Caco-2 (cell line): ENCODE results near the gene MALAT1. TPM values are rescaled to one million over a fixed set of nuclear protein-coding genes. Genes with fewer than 3 reads are reported as not detected.
A peak's percentile ranks its signal among the peaks of the same experiment; 100 is the strongest.
"Not testable (repeated sequence)": the region's sequence is repeated elsewhere in the genome, so short reads cannot be mapped to it uniquely, and the experiment has no call there.

Experiments
- BruUV-seq: library from RNA; stranded (reverse); fragments of 400-500 nt; replicated peaks from 2 replicates; lab custom pipeline; 2021; lab: Mats Ljungman, UMichigan
- CTCF ChIA-PET: fragments of 300-600 bp; sonication (Branson Sonifier 250); formaldehyde crosslinking; loops from one replicate; lab custom pipeline; 2022; ENCODE audit warnings: antibody characterized with exemption; lab: Charles Lee
- POLR2A ChIA-PET: fragments of 300-600 bp; sonication (Branson Sonifier 250); formaldehyde crosslinking; loops from one replicate; lab custom pipeline; 2022; ENCODE audit warnings: antibody characterized with exemption; lab: Charles Lee
- DNase-seq, 2 experiments: peaks; one replicate each; pipeline versions ENCODE4 v3.0.0 to v3.0.0-alpha.2; 2020 to 2022
- H3K27me3 ChIP-seq: replicated peaks from 2 replicates; pipeline ENCODE4 v1.6.0; 2011; ENCODE audit warnings: low read length; ENCODE audit not compliant: control insufficient read depth, insufficient read depth
- H3K36me3 ChIP-seq: 2 replicates; pipeline ENCODE4 v1.5.1; 2011; ENCODE audit warnings: low read length; ENCODE audit not compliant: control insufficient read depth, insufficient read depth
- H3K4me1 ChIP-seq: fragments of 250-450 bp; sonication (Bioruptor Pico); 2 replicates; pipeline ENCODE4 v1.5.1; 2020; ENCODE audit warnings: mild to moderate bottlenecking
- H3K4me3 ChIP-seq: 2 replicates; pipeline ENCODE4 v1.5.1; 2011; ENCODE audit warnings: low read depth, mild to moderate bottlenecking, control low read depth, low read length
- H3K9me3 ChIP-seq: fragments of 250-450 bp; sonication (Bioruptor Pico); 2 replicates; pipeline ENCODE4 v1.5.1; 2020; ENCODE audit warnings: mild to moderate bottlenecking, moderate library complexity
- H3K27ac Mint-ChIP-seq: one replicate; pipeline ENCODE4 v1.8.0; 2022; ENCODE audit warnings: mixed read lengths; ENCODE audit not compliant: unreplicated experiment
- H3K27me3 Mint-ChIP-seq: one replicate; pipeline ENCODE4 v1.8.0; 2022; ENCODE audit warnings: mixed read lengths; ENCODE audit not compliant: insufficient read depth, unreplicated experiment
- H3K36me3 Mint-ChIP-seq: one replicate; pipeline ENCODE4 v1.8.0; 2022; ENCODE audit warnings: mild to moderate bottlenecking, mixed read lengths; ENCODE audit not compliant: insufficient read depth, unreplicated experiment
- H3K4me1 Mint-ChIP-seq: one replicate; pipeline ENCODE4 v1.8.0; 2022; ENCODE audit warnings: low read depth, mixed read lengths; ENCODE audit not compliant: unreplicated experiment
- H3K4me3 Mint-ChIP-seq: one replicate; pipeline ENCODE4 v1.8.0; 2022; ENCODE audit warnings: mild to moderate bottlenecking, moderate library complexity, mixed read lengths; ENCODE audit not compliant: unreplicated experiment
- H3K9me3 Mint-ChIP-seq: one replicate; pipeline ENCODE4 v1.8.0; 2022; ENCODE audit warnings: mixed read lengths; ENCODE audit not compliant: unreplicated experiment
- intact Hi-C: fragments of 100-400 bp; cut with micrococcal nuclease; formaldehyde crosslinking; loops from one replicate; pipeline ENCODE4 v1.10.0; 2022; ENCODE audit not compliant: unreplicated experiment
- total RNA-seq: library from RNA; stranded (reverse); gene quantifications from 2 replicates; pipeline ENCODE4 v1.2.3, GENCODE V29; 2022
- TF ChIP-seq, protein P1 (sequence below), 2 experiments: fragments of 200-600 bp in 1 of 2; IDR thresholded peaks; 1 replicate in 1 of 2; 2 replicates in 1 of 2; pipeline versions ENCODE4 v1.5.1 to v1.8.0; 2011 to 2022; ENCODE audit warnings: antibody characterized with exemption in 1 of 2, control low read depth in 1 of 2, inconsistent platforms in 1 of 2, low read depth in 1 of 2, low read length in 1 of 2, mild to moderate bottlenecking in 1 of 2, moderate library complexity in 1 of 2; ENCODE audit not compliant: insufficient read depth in 1 of 2, severe bottlenecking in 1 of 2, unreplicated experiment in 1 of 2

The MALAT1 gene
- total RNA-seq, 1 experiment from 2014 or later = 4,914 TPM

DNA sequence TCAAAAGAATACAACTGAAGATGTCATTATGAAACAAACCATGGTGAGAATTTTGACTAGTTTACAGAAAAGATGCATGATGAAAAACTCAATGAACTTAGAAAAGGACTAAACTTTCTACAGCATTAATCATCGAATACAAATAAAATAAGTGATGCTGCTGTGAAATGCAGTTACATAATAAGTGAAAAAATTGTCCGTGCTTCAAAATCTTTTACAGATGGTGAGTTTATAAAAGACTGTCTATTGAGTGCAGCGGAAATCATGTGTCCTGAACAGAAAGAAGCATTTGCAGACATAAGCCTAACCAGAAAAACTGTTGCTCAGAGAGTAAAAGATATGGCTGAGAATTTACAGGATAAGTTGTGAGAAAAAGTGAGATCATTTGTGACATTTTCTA is 42.4 kb upstream of the MALAT1 start:
- H3K4me1 Mint-ChIP-seq = peaks cover 29% of the 10 kb centered on the region
- H3K9me3 Mint-ChIP-seq = no peaks in the 10 kb centered on the region
- H3K27ac Mint-ChIP-seq = no peak overlapping the region
- no peaks in the 10 kb centered on the region for H3K27me3 ChIP-seq
- peak overlapping the region; percentile 87 for H3K4me3 Mint-ChIP-seq
- no peaks in the 10 kb centered on the region for H3K36me3 ChIP-seq
- POLR2A ChIA-PET = no interaction called here
- BruUV-seq = no TSS peak
- no peak overlapping the region for H3K4me3 ChIP-seq
- intact Hi-C loops = no loop called here
- TF ChIP-seq, protein P1, sequence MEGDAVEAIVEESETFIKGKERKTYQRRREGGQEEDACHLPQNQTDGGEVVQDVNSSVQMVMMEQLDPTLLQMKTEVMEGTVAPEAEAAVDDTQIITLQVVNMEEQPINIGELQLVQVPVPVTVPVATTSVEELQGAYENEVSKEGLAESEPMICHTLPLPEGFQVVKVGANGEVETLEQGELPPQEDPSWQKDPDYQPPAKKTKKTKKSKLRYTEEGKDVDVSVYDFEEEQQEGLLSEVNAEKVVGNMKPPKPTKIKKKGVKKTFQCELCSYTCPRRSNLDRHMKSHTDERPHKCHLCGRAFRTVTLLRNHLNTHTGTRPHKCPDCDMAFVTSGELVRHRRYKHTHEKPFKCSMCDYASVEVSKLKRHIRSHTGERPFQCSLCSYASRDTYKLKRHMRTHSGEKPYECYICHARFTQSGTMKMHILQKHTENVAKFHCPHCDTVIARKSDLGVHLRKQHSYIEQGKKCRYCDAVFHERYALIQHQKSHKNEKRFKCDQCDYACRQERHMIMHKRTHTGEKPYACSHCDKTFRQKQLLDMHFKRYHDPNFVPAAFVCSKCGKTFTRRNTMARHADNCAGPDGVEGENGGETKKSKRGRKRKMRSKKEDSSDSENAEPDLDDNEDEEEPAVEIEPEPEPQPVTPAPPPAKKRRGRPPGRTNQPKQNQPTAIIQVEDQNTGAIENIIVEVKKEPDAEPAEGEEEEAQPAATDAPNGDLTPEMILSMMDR (IDR thresholded peaks at IDR 0.05; ENCODE audit: insufficient read depth in 1 of 2, low read depth in 1 of 2, low read length in 1 of 2, severe bottlenecking in 1 of 2, unreplicated experiment in 1 of 2) = no peak
- CTCF ChIA-PET = no interaction called here
- 0 out of 2 replicates have a peak, but pooled peaks cover 3% of the 10 kb centered on the region for H3K4me1 ChIP-seq
- no peak for DNase-seq
- no peaks in the 10 kb centered on the region for H3K9me3 ChIP-seq
- no peaks in the 10 kb centered on the region for H3K27me3 Mint-ChIP-seq
- H3K36me3 Mint-ChIP-seq = peaks cover 19% of the 10 kb centered on the region

DNA sequence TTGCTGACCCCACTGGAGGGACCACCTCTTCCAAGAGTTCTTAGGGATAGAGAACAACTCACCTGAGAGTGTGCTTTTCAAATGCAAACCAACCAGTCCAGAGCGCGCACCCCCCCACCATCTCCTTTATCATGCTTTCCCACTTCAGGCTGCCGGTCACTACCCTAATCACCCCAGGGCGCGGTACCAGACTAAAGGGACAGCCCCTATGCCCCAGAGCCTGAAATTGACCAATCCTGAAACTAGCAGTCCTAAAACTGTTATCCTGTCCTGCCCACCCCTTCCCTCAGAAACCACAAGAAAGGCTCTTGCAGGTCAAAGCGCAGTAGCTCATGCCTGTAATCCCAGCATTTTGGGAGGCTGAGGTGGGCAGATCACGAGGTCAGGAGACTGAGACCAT is 39.3 kb upstream of the MALAT1 start:
- no TSS peak for BruUV-seq
- no peak overlapping the region for H3K4me3 Mint-ChIP-seq

DNA sequence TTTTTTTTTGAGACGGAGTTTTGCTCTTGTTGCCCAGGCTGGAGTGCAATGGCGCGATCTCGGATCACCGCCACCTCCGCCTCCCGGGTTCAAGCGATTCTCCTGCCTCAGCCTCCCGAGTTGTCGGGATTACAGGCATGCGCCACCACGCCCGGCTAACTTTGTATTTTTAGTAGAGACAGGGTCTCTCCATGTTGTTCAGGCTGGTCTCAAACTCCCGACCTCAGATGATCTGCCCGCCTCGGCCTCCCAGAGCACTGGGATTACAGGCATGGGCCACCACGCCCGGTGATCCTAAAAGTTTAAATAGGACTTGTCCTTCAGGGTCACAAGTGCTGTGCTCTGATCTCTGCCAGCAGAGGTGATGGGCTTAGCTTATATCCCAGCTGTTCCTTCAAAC is 33.4 kb upstream of the MALAT1 start:
- H3K36me3 Mint-ChIP-seq, H3K27ac Mint-ChIP-seq, H3K4me1 Mint-ChIP-seq, H3K9me3 Mint-ChIP-seq, H3K4me1 ChIP-seq, DNase-seq, H3K9me3 ChIP-seq, H3K27me3 Mint-ChIP-seq, intact Hi-C loops, H3K4me3 Mint-ChIP-seq, BruUV-seq, H3K4me3 ChIP-seq, H3K36me3 ChIP-seq, H3K27me3 ChIP-seq: not testable (repeated sequence)
- CTCF ChIA-PET = interaction anchor here (0.9 kb wide), 1 partner anchor 46 kb away, joined by 4 read pairs; no protein-coding TSS in a partner anchor
- POLR2A ChIA-PET = interaction anchor here (0.6 kb wide), 1 partner anchor 10 kb away, joined by 3 read pairs; no protein-coding TSS in a partner anchor

More for the DNA sequence above, 39.3 kb upstream of the MALAT1 start:
- Mint-ChIP-seq H3K36me3 (peaks cover 18% of the 10 kb centered on the region), H3K9me3 (no peaks in the 10 kb centered on the region), H3K27me3 (no peaks in the 10 kb centered on the region), H3K4me1 (peaks cover 21% of the 10 kb centered on the region), H3K27ac (no peak overlapping the region)
- Histone ChIP-seq H3K9me3 (no peaks in the 10 kb centered on the region), H3K4me1 (0 out of 2 replicates have a peak, but pooled peaks cover 3% of the 10 kb centered on the region), H3K36me3 (no peaks in the 10 kb centered on the region), H3K27me3 (no peaks in the 10 kb centered on the region), H3K4me3 (no peak overlapping the region)
- ChIA-PET CTCF (interaction anchor here (1.2 kb wide), 1 partner anchor 82 kb away, joined by 5 read pairs; no protein-coding TSS in a partner anchor), POLR2A (interaction anchor here (0.7 kb wide), 1 partner anchor 10 kb away, joined by 3 read pairs; no protein-coding TSS in a partner anchor)
- TF ChIP-seq, protein P1 (IDR thresholded peaks at IDR 0.05; ENCODE audit: insufficient read depth in 1 of 2, low read depth in 1 of 2, low read length in 1 of 2, severe bottlenecking in 1 of 2, unreplicated experiment in 1 of 2) = no peak
- intact Hi-C loops = no loop called here
- no peak for DNase-seq

DNA sequence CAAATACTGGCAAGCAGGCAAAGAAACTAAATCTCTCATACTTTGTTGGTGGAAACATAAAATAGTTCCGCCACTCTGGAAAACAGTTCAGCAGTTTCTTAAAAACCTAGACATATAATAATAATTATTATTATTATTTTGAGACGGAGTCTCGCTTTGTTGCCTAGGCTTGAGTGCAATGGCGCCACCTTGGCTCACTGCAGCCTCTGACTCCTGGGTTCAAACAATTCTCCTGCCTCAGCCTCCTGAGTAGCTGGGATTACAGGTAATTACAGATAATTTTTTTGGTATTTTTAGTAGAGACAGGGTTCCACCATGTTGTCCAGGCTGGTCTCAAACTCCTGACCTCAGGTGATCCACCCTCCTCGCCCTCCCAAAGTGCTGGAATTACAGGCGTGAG is 31.5 kb upstream of the MALAT1 start:
- not testable (repeated sequence) for H3K4me1 Mint-ChIP-seq

More for the DNA sequence above, 31.5 kb upstream of the MALAT1 start:
- DNase-seq, H3K27me3 Mint-ChIP-seq, H3K9me3 ChIP-seq, BruUV-seq, H3K9me3 Mint-ChIP-seq, H3K36me3 ChIP-seq, intact Hi-C loops, H3K27me3 ChIP-seq, H3K27ac Mint-ChIP-seq, H3K4me3 Mint-ChIP-seq, H3K4me3 ChIP-seq: not testable (repeated sequence)
- H3K4me1 ChIP-seq = peaks cover 21% of the 10 kb centered on the region
- H3K36me3 Mint-ChIP-seq = peaks cover 12% of the 10 kb centered on the region
- CTCF ChIA-PET = interaction anchor here (0.6 to 2.2 kb wide), 2 partner anchors 12 to 48 kb away, joined by 3 to 18 read pairs; no protein-coding TSS in a partner anchor
- POLR2A ChIA-PET = interaction anchor here (0.6 to 1.0 kb wide), 2 partner anchors 32 to 42 kb away, joined by 3 to 5 read pairs; partner anchors contain the start of gene MALAT1
